Mucosa of descending colon (tissue), 3 donors: ENCODE measurements around the gene KRT23. TPM values are rescaled to one million over a fixed set of nuclear protein-coding genes. Genes with fewer than 3 reads are reported as not detected.

Experiments
- ATAC-seq: fragments of 200-7000 bp; cut with Tn5 transposase; one replicate; pipeline ENCODE4 v1.9.1; 2020; ENCODE audit warnings: mild to moderate bottlenecking, moderate library complexity
- DNase-seq, 3 donors: peaks; one replicate each; pipeline ENCODE4 v3.0.0-alpha.2; 2020
- H3K36me3 ChIP-seq: fragments of 200-600 bp; one replicate; pipeline ENCODE4 v1.8.0; 2021; ENCODE audit warnings: low read depth, mild to moderate bottlenecking
- H3K4me1 ChIP-seq: fragments of 200-600 bp; one replicate; pipeline ENCODE4 v1.8.0; 2021; ENCODE audit warnings: low read depth, mild to moderate bottlenecking
- H3K4me3 ChIP-seq: fragments of 200-600 bp; one replicate; pipeline ENCODE4 v1.8.0; 2021; ENCODE audit warnings: mild to moderate bottlenecking
- H3K9me3 ChIP-seq: fragments of 200-600 bp; one replicate; pipeline ENCODE4 v1.8.0; 2021; ENCODE audit warnings: mild to moderate bottlenecking
- CTCF ChIP-seq: fragments of 200-600 bp; IDR thresholded peaks from one replicate; pipeline ENCODE4 v1.8.0; 2022; ENCODE audit warnings: antibody characterized with exemption, mild to moderate bottlenecking
- intact Hi-C, 2 donors: fragments of 100-400 bp; cut with DNase I in 1 of 2; cut with micrococcal nuclease in 1 of 2; formaldehyde crosslinking; loops; one replicate each; pipeline versions ENCODE4 v1.11.0 to v1.11.1; 2022; cut with DNase I, micrococcal nuclease
- total RNA-seq, 3 donors: library from RNA; stranded (reverse); fragmentation: NEBNext Ultra II Directional in 2 of 3; extraction: Animal tissue kit (Norgen Biotek cat#: 25700) in 2 of 3; gene quantifications; one replicate each; pipeline versions ENCODE4 v1.2.1 to v1.2.4, GENCODE V29; 2021 to 2023
- donor health status: DM: no; HTN: no; CAD: no; lungs with moderate emphysema.
- donor health status: DM: no; HTN: no; CAD: no.
- donor health status: DM: no; HTN: yes; CAD: no.

KRT23 gene
- total RNA-seq, 3 donors from 2014 or later, result 0.53 TPM; not detected in 2

- H3K4me3 ChIP-seq, result no peak overlapping the region
- intact Hi-C loops, result no loop called here
- DNase-seq, result no peak
- H3K36me3 ChIP-seq, result no peaks in the 10 kb centered on the region
- H3K9me3 ChIP-seq, result no peaks in the 10 kb centered on the region
- ATAC-seq, result no peak
- no peak for TF ChIP-seq CTCF
- H3K4me1 ChIP-seq, result no peaks in the 10 kb centered on the region
Observed at GRCh38 chr17:40956401-40957254, 19.2 kb upstream of the KRT23 start.

- no peak for TF ChIP-seq CTCF
- intact Hi-C loops, result no loop called here
- DNase-seq, result no peak
- no peak overlapping the region for H3K4me3 ChIP-seq
- no peak for ATAC-seq
- H3K9me3 ChIP-seq, result no peaks in the 10 kb centered on the region
- H3K4me1 ChIP-seq, result no peaks in the 10 kb centered on the region
- H3K36me3 ChIP-seq, result no peaks in the 10 kb centered on the region
Observed at GRCh38 chr17:40953881-40954280, 16.4 kb upstream of the KRT23 start.

- Histone ChIP-seq H3K4me3 (no peak overlapping the region), H3K36me3 (no peaks in the 10 kb centered on the region), H3K4me1 (no peaks in the 10 kb centered on the region), H3K9me3 (no peaks in the 10 kb centered on the region)
- no peak for DNase-seq
- no peak for TF ChIP-seq CTCF
- intact Hi-C loops, result no loop called here
- no peak for ATAC-seq
Observed at GRCh38 chr17:40952661-40953060, 15.2 kb upstream of the KRT23 start.

GRCh38 chr17:40952154-40952553 is 14.7 kb upstream of the KRT23 start:
- Histone ChIP-seq H3K4me3 (no peak overlapping the region), H3K36me3 (no peaks in the 10 kb centered on the region), H3K9me3 (no peaks in the 10 kb centered on the region), H3K4me1 (no peaks in the 10 kb centered on the region)
- intact Hi-C loops, result no loop called here
- TF ChIP-seq CTCF, result no peak
- DNase-seq (no peak), ATAC-seq (no peak)

- Histone ChIP-seq H3K4me3 (no peak overlapping the region), H3K4me1 (no peaks in the 10 kb centered on the region), H3K9me3 (no peaks in the 10 kb centered on the region), H3K36me3 (no peaks in the 10 kb centered on the region)
- ATAC-seq (no peak), DNase-seq (no peak)
- intact Hi-C loops, result no loop called here
- no peak for TF ChIP-seq CTCF
Observed at GRCh38 chr17:40951011-40951622, 13.7 kb upstream of the KRT23 start.
